Muscle layer of colon (tissue), 2 donors: ENCODE results near the gene ZNF800.

Experiments used
- H3K27ac ChIP-seq: one replicate; pipeline ENCODE4 v1.7.0; 2013; ENCODE audit warnings: low read depth, mild to moderate bottlenecking, low read length, moderate library complexity
- H3K27me3 ChIP-seq, 2 donors: one replicate each; pipeline ENCODE4 v1.7.0; 2013; ENCODE audit warnings: low read length in 2 of 2, mild to moderate bottlenecking in 2 of 2; ENCODE audit not compliant: insufficient read depth in 2 of 2, control insufficient read depth in 1 of 2
- H3K36me3 ChIP-seq: one replicate; pipeline ENCODE4 v1.7.0; 2013; ENCODE audit warnings: mild to moderate bottlenecking, low read length; ENCODE audit not compliant: insufficient read depth
- H3K4me1 ChIP-seq: one replicate; pipeline ENCODE4 v1.7.0; 2013; ENCODE audit warnings: mild to moderate bottlenecking, low read length; ENCODE audit not compliant: insufficient read depth
- H3K4me3 ChIP-seq, 2 donors: one replicate each; pipeline ENCODE4 v1.7.0; 2013; ENCODE audit warnings: low read length in 2 of 2, low read depth in 1 of 2, mild to moderate bottlenecking in 1 of 2, moderate library complexity in 1 of 2
- H3K9ac ChIP-seq: one replicate; pipeline ENCODE4 v1.7.0; 2013; ENCODE audit warnings: low read length
- H3K9me3 ChIP-seq: one replicate; pipeline ENCODE4 v1.7.0; 2013; ENCODE audit warnings: mild to moderate bottlenecking, low read length
- donor health status: abdominal sarcoma.
- donor health status: Adenocarcinoma of cecum.

ZNF800 gene

GRCh38 chr7:127365164-127365956 lies 27.1 kb downstream of the ZNF800 start:
- Histone ChIP-seq H3K27me3 (no peaks in the 10 kb centered on the region), H3K9me3 (no peaks in the 10 kb centered on the region), H3K4me3 (no peak overlapping the region), H3K4me1 (no peaks in the 10 kb centered on the region), H3K27ac (no peak overlapping the region), H3K36me3 (peaks cover 26% of the 10 kb centered on the region), H3K9ac (no peak overlapping the region)

GRCh38 chr7:127362364-127363027 lies 30.0 kb downstream of the ZNF800 start:
- no peak overlapping the region for H3K9ac ChIP-seq
- peaks cover 21% of the 10 kb centered on the region for H3K36me3 ChIP-seq
- H3K27ac ChIP-seq, result no peak overlapping the region
- H3K9me3 ChIP-seq, result no peaks in the 10 kb centered on the region
- H3K4me3 ChIP-seq, result no peak overlapping the region
- H3K27me3 ChIP-seq, result no peaks in the 10 kb centered on the region
- no peaks in the 10 kb centered on the region for H3K4me1 ChIP-seq

DNA sequence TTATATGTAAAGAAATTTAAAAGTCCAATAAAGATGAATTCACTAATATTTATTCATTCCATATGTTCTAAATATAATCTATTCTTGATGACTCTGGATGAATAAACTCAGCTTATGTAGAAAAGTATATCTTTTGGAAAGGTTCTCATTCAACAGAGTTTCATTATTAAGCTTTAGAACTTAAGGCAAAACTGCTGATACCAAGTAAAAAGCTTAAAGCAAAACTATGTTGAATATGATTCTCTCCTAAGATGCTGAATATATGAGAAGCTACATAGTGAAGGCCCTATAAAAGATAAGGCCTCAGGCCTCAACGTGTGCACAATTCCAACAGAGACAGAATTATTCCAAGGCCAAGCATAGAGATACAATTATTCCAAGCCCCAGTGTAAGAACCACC lies 30.8 kb downstream of the ZNF800 start:
- Histone ChIP-seq H3K36me3 (peaks cover 19% of the 10 kb centered on the region), H3K4me3 (no peak overlapping the region), H3K9ac (no peak overlapping the region), H3K27me3 (no peaks in the 10 kb centered on the region), H3K4me1 (no peaks in the 10 kb centered on the region), H3K9me3 (no peaks in the 10 kb centered on the region), H3K27ac (no peak overlapping the region)

DNA sequence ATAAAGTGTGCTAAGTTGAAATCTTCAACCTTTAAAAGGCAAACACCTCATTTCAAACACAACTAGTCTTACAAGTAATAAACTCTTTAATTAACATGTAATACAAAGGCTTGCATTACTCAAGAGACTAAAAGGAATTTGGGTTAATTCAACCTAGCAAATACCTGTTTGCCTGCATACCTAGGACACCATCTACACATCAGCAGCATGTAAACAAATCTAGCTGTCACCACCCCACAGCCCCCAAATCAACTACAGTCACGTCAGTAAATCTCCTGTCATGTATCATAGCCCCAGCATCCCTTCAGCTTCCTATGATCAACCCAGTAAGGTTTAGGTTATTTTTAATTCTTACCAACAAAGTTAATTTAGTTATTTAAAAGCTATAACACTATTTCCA lies 33.5 kb downstream of the ZNF800 start:
- Histone ChIP-seq H3K36me3 (peaks cover 19% of the 10 kb centered on the region), H3K4me3 (no peak overlapping the region), H3K27ac (no peak overlapping the region), H3K9me3 (no peaks in the 10 kb centered on the region), H3K9ac (no peak overlapping the region), H3K4me1 (no peaks in the 10 kb centered on the region), H3K27me3 (no peaks in the 10 kb centered on the region)

DNA sequence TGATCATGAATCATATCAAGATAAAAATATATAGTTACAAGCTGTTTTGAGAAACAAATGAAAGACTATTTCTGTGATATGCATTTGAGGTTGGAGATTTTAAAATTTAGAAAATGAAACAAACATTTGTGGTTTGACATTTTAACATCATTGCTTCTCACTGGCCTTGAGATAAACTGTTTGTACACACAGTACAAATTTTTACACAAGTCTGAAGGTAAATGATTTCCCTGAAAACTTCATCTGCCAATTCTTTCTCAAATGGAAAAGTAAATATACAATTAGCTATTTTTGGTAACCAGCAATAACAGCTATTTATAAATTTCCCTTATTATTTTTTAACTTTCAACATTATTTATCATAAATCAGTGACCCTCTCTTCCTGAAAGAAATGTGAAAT lies 38.6 kb downstream of the ZNF800 start:
- Histone ChIP-seq H3K36me3 (no peaks in the 10 kb centered on the region), H3K27ac (no peak overlapping the region), H3K27me3 (no peaks in the 10 kb centered on the region), H3K9ac (no peak overlapping the region), H3K9me3 (no peaks in the 10 kb centered on the region), H3K4me1 (no peaks in the 10 kb centered on the region), H3K4me3 (no peak overlapping the region)

DNA sequence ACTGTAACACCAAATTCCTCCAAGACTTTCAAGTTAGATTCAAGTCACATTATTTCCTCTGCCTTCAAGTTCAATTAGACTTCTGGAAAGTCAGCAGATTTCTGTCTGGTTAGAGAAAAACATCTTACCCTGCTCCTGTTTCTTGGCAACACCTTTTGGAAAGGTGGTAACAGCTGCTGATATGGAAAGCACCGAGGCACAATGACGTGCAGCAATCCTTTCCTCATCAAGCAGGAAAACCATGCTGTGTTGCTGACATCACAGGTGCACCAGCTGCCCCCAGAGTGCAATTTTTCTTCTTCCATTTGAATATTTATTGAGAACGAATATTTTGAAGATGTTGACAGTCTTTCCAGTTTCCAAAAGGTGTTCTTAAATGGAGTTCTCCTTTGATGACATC lies 41.9 kb downstream of the ZNF800 start:
- H3K27ac ChIP-seq, result no peak overlapping the region
- H3K9ac ChIP-seq, result no peak overlapping the region
- no peaks in the 10 kb centered on the region for H3K9me3 ChIP-seq
- no peak overlapping the region for H3K4me3 ChIP-seq
- no peaks in the 10 kb centered on the region for H3K27me3 ChIP-seq
- H3K4me1 ChIP-seq, result no peaks in the 10 kb centered on the region
- H3K36me3 ChIP-seq, result no peaks in the 10 kb centered on the region

GRCh38 chr7:127349881-127350280 lies 42.6 kb downstream of the ZNF800 start:
- H3K27ac ChIP-seq, result no peak overlapping the region

GRCh38 chr7:127348247-127348631 lies 44.3 kb downstream of the ZNF800 start:
- Histone ChIP-seq H3K9ac (no peak overlapping the region), H3K27me3 (no peaks in the 10 kb centered on the region), H3K9me3 (no peaks in the 10 kb centered on the region), H3K4me1 (no peaks in the 10 kb centered on the region), H3K36me3 (no peaks in the 10 kb centered on the region), H3K4me3 (peak overlapping the region in 1 of 2 donors; percentile 47), H3K27ac (no peak overlapping the region)

More at GRCh38 chr7:127349881-127350280, 42.6 kb downstream of the ZNF800 start:
- no peak overlapping the region for H3K9ac ChIP-seq
- H3K4me3 ChIP-seq, result no peak overlapping the region
- H3K27me3 ChIP-seq, result no peaks in the 10 kb centered on the region
- no peaks in the 10 kb centered on the region for H3K36me3 ChIP-seq
- H3K4me1 ChIP-seq, result no peaks in the 10 kb centered on the region
- H3K9me3 ChIP-seq, result no peaks in the 10 kb centered on the region

- Histone ChIP-seq H3K4me1 (no peaks in the 10 kb centered on the region), H3K4me3 (peak overlapping the region; percentile 38 to 47), H3K9ac (no peak overlapping the region), H3K36me3 (no peaks in the 10 kb centered on the region), H3K27me3 (no peaks in the 10 kb centered on the region), H3K9me3 (no peaks in the 10 kb centered on the region), H3K27ac (no peak overlapping the region)
Observed at GRCh38 chr7:127347567-127348246, 44.8 kb downstream of the ZNF800 start.

- Histone ChIP-seq H3K4me3 (no peak overlapping the region), H3K9me3 (no peaks in the 10 kb centered on the region), H3K27ac (no peak overlapping the region), H3K36me3 (no peaks in the 10 kb centered on the region), H3K9ac (no peak overlapping the region), H3K4me1 (no peaks in the 10 kb centered on the region), H3K27me3 (no peaks in the 10 kb centered on the region)
Observed at GRCh38 chr7:127346575-127347256, 45.8 kb downstream of the ZNF800 start.

DNA sequence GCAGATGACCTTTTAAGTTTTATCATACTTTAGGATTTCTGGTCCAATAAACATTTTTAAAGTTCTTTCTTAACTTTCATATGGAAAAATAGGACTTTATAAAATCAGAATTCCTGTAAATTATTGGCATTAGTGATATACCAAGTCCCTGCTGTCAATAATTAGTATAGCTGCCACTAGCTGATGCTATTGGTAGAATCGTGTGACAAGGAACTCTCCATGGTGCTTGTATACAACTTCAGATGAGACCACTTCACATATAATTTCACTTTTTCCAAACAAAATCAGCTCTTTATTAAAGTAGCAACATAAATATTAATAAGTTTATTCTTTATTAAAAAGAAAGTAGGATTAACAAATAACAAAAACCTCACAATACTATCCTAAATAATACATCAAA lies 49.9 kb downstream of the ZNF800 start:
- Histone ChIP-seq H3K36me3 (no peaks in the 10 kb centered on the region), H3K9ac (no peak overlapping the region), H3K4me3 (no peak overlapping the region), H3K27ac (no peak overlapping the region), H3K9me3 (no peaks in the 10 kb centered on the region), H3K4me1 (no peaks in the 10 kb centered on the region), H3K27me3 (no peaks in the 10 kb centered on the region)
